Ovary (tissue), 3 donors: ENCODE measurements around the gene DNAJA3.

Experiments
- CTCF ChIP-seq, 3 donors: fragments of 450-650 bp in 2 of 3; fragments of 200-600 bp in 1 of 3; IDR thresholded peaks; one replicate each; pipeline versions ENCODE4 v1.5.1 to v1.8.0; 2016 to 2022; ENCODE audit warnings: antibody characterized with exemption in 3 of 3, mild to moderate bottlenecking in 1 of 3
- EP300 ChIP-seq: sonication (generic); formaldehyde crosslinking; IDR thresholded peaks from one replicate; pipeline ENCODE4 v1.6.1; 2017; ENCODE audit warnings: antibody characterized with exemption
- POLR2A ChIP-seq: fragments of 450-650 bp; IDR thresholded peaks from one replicate; pipeline ENCODE4 v1.6.1; 2017; ENCODE audit warnings: antibody characterized with exemption, mild to moderate bottlenecking, moderate library complexity
- donor health status: DM: no; HTN: no; CAD: no.

GRCh38 chr16:4381072-4381934, 44.4 kb upstream of the DNAJA3 start:
- no peak for TF ChIP-seq CTCF (IDR thresholded peaks at IDR 0.05)
- no peak for TF ChIP-seq POLR2A
- TF ChIP-seq EP300, result no peak
